HG03354 (cell line): Measurements from ENCODE around the gene HOXC5.

Experiments
- ATAC-seq: cut with Tn5 transposase; IDR thresholded peaks from one replicate; pipeline ENCODE4 v1.9.1; 2021; ENCODE audit warnings: mild to moderate bottlenecking; ENCODE audit not compliant: unreplicated experiment, poor library complexity, severe bottlenecking

HOXC5 gene

DNA sequence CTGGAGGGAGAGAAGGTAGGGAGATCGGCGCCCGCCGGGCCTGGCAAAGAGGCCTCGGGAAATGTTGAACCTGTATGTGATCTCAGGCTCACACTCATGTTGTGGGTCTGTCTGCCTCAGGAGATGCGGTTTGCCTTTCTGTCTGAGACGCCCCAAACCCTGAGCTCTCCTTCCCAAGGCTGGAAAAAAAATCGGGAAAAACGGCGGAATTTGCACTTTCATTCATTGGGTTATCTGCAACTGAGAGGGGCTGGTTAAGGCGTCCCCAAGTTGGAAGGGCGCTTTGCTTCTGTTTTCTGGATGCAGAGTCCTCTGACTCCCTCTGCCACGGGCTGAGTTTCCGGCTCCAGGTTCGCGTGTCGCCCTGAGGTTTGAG is 37.9 kb upstream of the HOXC5 start:
- no peak for ATAC-seq

DNA sequence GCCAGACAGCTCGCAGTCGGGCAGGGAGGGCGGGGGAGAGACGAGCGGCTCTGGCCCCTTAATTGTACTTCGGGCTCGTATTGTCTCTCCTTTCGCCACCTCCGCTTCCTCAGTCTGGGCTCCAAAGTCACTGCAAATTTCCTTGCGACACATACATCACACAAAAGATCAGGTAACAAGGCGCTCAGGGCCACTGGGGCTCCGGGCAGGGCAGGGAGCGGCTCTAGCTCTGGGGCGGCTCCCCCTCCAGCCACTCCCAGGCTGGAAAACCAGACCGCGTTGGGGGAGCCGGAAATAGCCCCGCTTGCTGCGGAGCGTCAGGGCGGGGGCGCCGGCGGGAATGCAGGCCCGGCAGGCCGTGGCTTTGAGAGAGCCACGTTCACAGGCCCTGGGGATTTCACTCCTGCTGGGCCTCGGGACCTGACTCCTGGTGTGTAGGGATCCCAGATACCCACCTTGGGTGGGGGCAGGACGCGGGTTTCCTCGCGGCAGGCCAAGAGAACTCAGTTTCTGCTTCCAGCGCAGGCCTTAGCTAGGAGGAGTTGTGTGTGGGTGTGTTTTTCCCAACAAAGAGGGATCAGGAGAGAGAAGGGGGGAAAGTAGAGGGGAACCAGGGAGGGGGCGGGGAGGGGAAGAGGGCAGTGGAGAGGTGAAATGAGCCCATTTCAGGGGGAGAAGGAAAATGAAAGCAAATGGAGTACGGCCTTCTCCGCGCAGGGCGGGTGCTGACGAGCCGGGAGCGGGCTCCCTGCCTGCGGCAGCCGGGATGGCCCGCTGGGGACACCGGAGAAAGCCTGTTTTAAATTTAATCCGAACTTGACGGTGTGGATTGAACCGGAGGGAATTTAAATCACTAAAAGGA is 37.2 kb upstream of the HOXC5 start:
- ATAC-seq = no peak

DNA sequence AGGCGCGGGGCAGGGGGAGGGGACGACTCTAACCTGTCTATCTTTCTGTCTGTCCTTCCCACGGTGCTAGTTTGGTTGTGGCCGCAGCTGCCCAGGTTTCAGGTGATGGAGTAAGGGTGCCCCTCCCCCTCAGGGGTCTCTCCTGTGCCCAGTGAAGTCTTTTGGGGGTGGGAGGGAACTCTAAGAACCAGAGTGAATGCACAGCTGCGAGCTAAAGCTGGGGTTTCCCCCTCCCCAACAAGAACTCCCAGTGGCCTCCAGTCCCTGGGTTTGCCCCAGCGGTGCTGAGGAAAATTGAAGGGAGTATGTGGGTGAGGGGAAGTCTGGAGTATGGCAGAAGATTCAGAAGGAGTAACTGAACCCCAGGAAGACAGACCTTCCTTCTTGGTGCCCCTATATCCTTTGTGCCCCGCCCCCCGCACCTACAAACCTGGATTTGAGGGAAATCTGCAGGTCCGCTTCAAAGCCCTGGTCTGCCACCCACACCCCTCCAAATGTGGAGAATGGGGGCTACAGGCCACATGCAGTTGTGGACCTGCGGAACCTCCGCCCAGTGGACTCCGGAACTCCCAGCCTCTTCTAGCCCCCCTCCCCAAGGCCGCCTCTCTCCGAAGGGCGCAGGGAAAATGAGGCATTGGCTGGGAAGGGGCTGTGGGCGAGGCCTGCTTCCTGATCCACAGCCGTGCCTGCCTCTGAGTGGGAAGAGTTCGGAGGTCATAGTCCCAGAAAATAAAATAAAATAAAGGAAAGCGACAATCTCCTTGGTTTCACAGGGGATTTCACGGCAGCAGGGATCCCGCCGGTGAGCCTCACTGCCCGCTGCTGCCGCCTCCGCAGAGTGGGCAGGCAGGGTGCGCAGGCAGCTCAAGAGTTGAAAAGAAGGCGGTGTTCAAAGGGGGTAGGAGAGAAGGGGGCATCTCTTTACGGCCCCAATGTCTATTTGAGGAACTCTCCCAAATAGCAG is 36.3 kb upstream of the HOXC5 start:
- no peak for ATAC-seq

DNA sequence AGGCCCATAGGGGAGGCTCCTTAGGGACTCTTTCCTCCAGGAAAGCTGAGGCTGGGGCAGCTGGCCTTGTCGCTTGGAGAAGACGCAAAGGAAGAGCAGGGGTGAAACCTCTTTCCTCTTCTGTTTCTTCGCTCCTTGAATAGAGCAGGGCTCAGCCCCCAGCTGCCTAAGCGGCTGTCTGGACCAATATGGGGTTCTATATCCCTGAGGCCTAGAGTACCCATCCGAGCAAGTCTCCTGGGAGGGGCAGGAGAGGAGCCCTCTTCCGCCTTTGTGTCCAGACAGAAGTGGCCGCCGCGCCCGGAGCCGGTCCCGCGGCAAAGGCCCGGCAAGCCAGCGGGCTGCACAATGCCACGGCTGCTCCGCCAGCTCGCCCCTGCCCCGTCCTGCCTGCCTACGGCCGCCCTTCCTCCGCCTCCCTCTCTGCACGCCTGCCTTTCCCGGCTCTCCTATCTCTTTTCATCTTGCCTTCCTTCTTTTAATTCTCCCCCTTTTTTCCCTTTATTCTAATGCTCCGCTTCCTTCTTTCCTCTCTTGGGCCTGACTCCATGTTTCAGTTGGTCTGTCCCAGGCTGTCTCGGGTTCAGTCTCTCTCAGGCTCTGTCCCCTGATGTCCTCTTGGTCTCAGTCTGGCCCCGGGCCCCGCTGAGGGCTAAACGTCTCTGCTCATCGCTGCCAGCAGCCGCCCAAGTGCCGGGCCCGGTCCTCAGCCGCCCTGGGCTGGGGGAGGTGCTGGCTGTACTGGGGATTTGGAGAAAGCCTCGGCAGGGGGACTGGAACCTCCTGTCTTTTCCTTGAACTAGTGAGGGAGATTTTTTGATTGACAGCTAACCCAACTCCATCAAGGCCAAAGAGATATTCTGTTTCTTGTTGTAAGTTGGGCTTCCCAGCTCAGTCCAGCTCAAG is 35.4 kb upstream of the HOXC5 start:
- no peak for ATAC-seq

DNA sequence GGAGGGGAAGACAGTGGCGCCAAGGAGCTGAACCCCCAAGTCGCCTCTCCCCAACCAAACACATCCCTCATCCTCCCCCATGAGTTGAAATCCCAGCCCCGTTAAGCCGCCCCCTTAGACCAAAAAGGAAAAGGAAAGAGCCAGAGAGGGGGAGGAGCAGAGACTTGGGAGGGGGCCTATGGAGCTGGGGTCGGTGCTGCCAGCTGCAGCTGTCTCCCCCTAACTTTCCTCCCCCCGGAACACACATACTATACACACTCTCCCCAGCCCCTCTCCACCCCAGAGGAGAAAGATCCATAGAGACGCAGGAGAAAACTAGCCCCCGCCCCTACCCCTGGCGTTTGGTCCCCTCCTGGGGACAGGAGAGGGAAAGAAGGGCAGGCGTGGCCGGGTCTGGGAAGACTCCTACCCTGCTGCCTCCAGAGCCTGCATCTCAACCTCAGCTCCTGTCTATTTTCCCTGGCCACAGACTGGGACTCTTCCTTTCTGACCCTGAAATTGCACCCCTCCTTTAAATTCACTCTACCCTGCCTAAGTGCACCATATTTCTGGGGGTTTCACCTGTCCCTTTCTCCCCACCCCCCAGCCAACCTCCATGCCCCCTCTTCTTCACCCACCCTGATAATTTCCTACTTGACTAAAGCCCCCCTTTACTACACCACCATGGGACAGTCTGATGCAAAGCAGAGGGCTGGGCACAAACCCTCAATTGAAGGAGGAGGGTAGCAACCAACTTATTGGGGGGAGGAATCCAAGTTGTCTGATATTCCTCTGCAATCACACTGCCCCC is 34.5 kb upstream of the HOXC5 start:
- ATAC-seq = no peak

DNA sequence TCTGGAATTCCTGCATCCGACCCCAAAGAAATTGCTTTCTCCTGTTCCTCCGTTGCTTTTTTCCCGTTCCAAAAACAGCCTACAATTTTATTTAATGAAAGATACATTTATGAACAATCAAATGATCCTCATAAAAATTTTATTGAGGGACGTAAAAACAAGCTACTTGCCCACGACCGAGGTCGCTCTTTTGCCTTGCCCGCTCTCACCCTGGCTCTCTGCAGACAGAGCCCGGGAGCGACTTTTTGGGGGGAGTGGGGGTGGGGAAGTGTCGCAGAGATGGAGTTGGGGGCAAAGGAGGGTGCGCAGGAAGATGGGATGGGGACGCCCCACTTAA is 34.0 kb upstream of the HOXC5 start:
- no peak for ATAC-seq

DNA sequence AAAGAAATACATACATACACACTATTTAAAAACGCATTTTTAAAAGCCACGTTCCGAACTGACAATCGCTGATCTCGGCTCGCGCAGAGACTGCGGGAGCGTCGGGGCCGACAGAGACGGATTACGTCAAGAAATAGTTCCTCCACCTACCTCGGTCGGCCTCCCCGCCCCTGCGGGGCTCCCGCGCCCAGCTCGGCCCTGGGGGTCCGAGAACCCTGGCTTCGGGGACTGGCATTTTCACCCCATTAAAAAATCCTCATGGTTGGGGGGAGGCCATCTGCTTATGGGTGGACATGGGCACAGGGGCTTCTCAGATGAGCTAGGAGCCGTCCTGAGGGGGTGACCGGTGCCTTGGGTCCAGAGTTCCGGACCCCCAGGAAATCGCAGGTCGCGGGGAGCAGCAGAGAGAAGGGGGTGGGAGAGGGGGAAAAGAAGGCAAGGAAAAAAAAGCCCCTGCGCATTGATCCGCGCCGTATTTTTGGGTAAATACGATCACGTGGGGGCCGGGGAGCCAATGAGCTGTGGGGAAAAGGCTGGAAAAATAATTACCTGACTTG is 33.2 kb upstream of the HOXC5 start:
- no peak for ATAC-seq

DNA sequence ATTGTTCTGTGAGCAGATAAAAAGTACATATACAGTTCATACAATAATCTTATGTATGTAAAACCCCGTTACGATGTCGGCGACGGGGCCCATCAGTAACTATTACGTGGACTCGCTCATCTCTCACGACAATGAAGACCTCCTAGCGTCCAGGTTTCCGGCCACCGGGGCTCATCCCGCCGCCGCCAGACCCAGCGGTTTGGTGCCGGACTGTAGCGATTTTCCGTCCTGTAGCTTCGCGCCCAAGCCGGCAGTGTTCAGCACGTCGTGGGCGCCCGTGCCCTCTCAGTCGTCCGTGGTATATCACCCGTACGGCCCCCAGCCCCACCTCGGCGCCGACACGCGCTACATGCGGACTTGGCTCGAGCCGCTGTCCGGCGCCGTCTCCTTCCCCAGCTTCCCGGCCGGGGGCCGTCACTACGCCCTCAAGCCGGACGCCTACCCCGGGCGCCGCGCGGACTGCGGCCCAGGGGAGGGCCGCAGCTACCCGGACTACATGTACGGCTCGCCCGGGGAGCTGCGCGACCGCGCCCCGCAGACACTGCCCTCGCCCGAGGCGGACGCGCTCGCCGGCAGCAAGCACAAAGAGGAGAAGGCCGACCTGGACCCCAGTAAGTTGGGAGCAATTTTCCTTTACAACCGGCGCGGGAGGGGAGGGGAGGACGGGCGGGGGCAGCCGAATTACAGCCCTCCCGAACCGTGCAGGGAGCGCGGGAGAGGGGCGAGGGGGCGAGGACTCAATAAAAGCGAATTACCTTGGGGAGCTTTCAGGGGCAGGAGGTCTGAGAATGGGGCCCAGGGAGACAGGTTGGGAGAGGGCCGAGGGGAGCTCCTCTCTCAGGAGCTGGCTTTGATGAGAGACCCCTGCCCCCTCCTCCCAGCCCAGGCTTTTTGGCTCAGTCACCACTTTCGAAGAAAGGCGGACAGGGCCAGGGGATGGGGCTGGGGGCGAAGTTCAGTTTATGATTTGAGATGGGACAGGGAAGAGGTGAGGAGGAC is 32.4 kb upstream of the HOXC5 start, which contains the start of gene HOXC9:
TSS of gene HOXC9 (plus strand) at position 46 of the 999 bp plus-strand sequence. CDS start at position 74, 28 bp downstream.
- ATAC-seq = no peak

DNA sequence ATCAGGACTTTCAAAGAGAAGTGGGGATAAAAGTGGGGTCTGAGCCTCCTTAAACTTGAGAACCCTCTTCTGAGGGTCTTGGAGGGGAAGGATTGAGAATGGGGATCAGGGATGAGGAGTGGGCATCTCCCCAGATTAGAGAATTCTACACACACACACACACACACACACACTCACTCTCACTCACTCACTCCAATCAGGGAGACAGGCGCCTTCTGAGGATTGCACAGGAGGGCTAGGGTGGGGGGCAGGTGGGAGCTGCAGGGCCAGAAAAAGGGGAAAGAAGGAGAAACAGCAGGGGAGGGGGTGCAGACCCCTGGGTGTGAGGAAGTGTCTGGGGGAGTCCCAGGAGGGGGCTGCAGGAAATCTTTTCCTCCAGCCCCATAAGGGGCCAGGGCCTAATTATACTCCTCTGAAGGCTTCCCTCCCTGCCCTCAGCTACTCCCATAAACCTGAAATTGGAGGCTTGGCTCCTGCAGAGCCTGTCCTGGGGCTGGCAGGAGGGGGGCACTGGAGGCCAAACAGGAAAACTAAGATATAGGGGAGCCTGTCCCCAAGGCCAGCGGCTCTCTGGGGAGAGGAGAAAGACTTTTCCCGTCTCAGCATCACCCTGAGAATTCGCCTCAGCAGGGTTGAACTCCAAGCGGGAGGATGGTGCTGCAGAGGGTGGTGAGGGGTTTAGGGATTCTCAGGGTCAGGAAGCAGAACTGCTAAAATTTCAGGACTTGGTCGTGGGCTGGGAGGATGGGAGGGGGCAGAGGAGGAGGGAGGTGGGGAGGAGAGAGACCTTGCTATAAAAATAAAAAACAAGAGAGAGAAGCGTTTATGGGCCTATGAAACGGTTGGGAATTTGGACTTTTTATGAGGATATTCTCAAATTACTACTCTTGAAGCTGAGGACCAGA is 31.3 kb upstream of the HOXC5 start:
- ATAC-seq = no peak

DNA sequence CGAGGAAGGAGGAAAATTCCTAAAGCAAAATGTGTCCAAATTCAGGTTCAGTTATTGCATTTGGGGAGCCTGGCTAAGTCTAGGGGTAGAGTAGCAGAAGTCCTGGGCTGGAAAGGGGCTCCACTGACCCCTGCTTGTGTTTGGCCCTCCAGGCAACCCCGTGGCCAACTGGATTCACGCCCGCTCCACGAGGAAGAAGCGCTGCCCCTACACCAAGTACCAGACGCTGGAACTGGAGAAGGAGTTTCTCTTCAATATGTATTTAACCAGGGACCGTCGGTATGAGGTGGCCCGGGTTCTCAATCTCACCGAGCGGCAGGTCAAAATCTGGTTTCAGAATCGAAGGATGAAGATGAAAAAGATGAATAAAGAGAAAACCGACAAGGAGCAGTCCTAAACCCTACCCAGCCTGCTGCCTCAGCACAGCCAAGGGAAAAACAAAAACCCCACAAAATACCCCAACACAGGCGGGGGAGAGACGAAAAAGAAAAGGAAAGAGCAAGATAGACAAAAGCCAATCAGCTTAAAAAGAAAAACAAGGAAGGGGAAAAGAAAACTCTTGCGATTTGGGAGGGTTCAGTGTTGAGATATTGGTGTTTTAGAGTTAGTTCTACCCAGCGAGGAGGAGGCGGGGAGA is 30.5 kb upstream of the HOXC5 start:
- ATAC-seq = no peak

DNA sequence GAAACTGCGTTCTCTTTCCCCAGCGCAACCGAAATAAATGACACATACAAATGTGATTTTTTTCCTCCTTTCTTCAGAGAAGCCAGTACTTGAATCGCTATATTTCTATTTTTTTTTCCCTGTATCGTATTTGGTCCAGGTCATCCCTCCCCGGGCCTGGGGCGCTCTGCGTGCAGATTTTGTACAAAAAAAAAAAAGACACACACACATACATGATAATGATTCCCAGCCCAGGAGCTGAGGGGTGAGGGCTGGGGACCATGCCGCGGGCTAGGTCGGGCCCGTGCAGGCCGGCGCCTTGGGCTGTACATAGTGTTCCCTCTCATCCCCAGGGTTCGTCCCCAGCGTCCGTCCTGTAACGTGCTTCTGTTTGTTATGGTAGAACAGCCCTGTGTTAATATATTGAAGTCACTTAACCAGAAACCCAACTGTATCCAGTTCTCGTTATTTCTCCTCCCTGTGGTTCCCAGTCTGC is 29.9 kb upstream of the HOXC5 start:
- ATAC-seq = no peak

DNA sequence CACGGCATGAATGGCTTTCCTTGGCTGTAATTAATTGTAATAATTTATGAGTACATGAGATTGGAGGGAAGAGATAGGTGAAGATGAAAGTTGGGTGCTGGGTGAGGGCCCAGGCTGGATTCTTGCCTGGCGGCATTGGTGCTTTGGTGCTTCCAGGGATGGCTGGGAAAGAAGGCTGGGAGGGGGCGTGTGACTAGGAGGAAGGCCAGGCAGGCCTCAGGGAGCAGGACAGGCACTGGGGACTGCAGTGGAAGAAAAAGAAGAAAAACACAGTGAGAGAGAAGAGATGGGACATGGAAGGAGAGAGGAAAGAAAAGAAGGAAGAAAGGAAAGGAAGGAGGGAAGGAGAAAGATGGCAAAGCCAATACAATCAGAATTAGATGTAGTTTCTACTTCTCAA is 29.2 kb upstream of the HOXC5 start:
- no peak for ATAC-seq

DNA sequence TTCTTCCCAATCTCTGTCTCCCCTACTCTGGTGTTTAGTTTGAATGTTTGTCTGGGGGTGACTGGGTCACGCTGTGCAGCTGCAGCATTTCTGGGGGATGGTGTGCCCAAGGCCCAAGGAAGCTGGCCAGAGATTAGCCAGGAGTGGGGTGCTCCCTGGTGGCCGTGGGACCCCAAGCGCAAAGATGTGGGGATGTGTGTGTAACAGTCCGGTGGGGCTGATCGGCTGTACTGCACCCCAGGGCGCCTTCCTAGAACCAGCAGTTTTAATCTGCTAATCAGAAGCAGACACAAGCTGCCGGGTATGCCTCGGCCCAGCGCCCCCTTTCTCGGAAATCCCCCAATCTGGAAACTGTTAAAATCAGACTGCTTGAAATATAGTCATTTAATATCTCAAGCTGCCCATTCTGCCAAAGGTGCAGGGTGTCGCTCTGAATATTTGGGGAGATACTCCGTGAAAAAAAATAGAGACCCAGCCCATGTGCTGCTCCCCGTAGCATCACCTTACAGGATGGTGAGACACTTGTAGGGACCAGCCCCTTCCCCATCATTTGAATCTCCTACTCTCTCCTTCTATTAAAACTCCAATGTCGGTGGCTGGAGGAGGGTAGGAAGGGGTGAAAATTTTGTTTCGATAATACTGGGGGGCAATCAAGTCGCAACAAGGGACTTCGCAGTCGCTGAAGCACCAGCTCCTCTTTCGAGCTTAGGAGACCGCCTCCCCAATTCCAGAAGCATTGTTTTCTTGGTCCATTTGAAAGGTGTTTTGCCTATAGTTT is 28.6 kb upstream of the HOXC5 start:
- no peak for ATAC-seq

DNA sequence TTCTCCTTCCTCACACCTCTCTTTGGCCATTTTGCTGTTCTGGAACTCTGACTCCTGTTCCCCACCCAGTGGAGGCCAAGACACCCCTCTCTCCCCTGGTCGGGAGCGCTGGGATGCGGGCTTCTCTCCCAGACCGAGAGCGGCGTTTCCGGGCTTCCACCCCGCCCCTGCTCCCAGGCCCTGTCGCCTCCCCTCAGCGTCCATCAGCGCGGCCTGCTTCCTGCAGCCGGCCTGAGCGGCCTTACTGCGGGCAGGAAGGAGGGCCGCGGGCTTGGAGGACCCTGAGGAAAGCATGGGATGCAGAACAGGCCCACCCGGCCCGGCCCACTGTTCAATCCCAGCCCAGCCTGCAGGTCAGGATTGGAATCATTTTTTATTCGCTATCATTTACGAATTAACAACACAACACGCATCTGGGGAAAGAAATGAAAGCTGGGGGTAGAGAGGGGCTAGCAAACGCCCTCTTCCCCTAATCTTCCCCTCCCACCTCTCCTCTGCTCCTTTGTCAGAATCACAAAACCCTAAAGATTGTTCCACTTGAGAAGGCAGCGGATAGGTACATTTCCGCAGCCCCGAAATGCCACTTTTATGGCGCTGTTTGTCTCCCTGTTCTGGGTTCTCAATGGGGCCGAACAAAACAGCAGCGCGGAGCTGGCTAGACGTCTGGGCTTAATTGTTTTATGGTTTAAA is 27.9 kb upstream of the HOXC5 start:
- no peak for ATAC-seq

DNA sequence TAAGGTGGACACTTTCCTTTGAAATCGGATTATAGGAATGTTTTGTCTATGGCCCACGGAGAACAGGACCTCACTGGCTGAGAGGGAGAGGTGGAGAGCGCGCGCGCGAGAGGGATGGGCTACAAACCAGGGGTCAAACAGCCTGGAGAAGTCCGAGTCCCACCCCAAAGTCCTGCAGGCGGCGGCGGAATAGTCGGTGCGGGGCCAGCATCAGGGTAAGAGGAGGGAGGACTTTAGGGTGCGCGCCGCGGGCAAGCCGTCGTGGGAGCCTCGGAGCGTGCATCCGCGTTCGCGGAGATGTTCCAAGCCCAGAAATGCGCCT is 27.4 kb upstream of the HOXC5 start:
- ATAC-seq = no peak
